Nephron (organoid): ENCODE results near the gene CLCA1.

ENCODE experiments used
- H3K27ac Mint-ChIP-seq, 3 experiments: 2 replicates each; pipeline ENCODE4 v1.8.0; 2020; ENCODE audit warnings: mixed read lengths in 3 of 3, mild to moderate bottlenecking in 2 of 3, moderate library complexity in 1 of 3
- H3K27me3 Mint-ChIP-seq: 2 replicates; pipeline ENCODE4 v1.8.0; 2021; ENCODE audit warnings: low read depth, mild to moderate bottlenecking, moderate library complexity, mixed read lengths
- H3K36me3 Mint-ChIP-seq: 2 replicates; pipeline ENCODE4 v1.8.0; 2020; ENCODE audit warnings: low read depth, mixed read lengths
- H3K4me1 Mint-ChIP-seq: 2 replicates; pipeline ENCODE4 v1.8.0; 2020; ENCODE audit warnings: mixed read lengths
- H3K4me3 Mint-ChIP-seq, 3 experiments: 2 replicates each; pipeline ENCODE4 v1.8.0; 2020; ENCODE audit warnings: mild to moderate bottlenecking in 3 of 3, mixed read lengths in 3 of 3, moderate library complexity in 2 of 3
- H3K9me3 Mint-ChIP-seq: 2 replicates; pipeline ENCODE4 v1.8.0; 2020; ENCODE audit warnings: mixed read lengths
- CTCF ChIP-seq, 3 experiments: fragments of 200-600 bp; sonication (generic); IDR thresholded peaks; one replicate each; pipeline ENCODE4 v1.5.0; 2021; ENCODE audit warnings: antibody characterized with exemption in 3 of 3; ENCODE audit not compliant: unreplicated experiment in 3 of 3

The CLCA1 gene, protein sequence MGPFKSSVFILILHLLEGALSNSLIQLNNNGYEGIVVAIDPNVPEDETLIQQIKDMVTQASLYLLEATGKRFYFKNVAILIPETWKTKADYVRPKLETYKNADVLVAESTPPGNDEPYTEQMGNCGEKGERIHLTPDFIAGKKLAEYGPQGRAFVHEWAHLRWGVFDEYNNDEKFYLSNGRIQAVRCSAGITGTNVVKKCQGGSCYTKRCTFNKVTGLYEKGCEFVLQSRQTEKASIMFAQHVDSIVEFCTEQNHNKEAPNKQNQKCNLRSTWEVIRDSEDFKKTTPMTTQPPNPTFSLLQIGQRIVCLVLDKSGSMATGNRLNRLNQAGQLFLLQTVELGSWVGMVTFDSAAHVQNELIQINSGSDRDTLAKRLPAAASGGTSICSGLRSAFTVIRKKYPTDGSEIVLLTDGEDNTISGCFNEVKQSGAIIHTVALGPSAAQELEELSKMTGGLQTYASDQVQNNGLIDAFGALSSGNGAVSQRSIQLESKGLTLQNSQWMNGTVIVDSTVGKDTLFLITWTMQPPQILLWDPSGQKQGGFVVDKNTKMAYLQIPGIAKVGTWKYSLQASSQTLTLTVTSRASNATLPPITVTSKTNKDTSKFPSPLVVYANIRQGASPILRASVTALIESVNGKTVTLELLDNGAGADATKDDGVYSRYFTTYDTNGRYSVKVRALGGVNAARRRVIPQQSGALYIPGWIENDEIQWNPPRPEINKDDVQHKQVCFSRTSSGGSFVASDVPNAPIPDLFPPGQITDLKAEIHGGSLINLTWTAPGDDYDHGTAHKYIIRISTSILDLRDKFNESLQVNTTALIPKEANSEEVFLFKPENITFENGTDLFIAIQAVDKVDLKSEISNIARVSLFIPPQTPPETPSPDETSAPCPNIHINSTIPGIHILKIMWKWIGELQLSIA

GRCh38 chr1:86468501-86468977, at the start of gene CLCA1:
CLCA1 (plus strand) TSS chr1:86468927; CDS start chr1:86468972, 45 bp downstream.
- H3K36me3 Mint-ChIP-seq = no peaks in the 10 kb centered on the region
- H3K4me1 Mint-ChIP-seq = peaks cover 6% of the 10 kb centered on the region
- H3K27ac Mint-ChIP-seq = no peak within 1 kb of the TSS
- no peaks in the 10 kb centered on the region for H3K9me3 Mint-ChIP-seq
- no peak for TF ChIP-seq CTCF (IDR thresholded peaks at IDR 0.05; ENCODE audit: unreplicated experiment in 3 of 3)
- peaks cover 8% of the 10 kb centered on the region for H3K27me3 Mint-ChIP-seq
- no peak within 1 kb of the TSS for H3K4me3 Mint-ChIP-seq

- H3K9me3 Mint-ChIP-seq = no peaks in the 10 kb centered on the region
- no peak overlapping the region for H3K27ac Mint-ChIP-seq
- H3K4me3 Mint-ChIP-seq = no peak overlapping the region
- peaks cover 3% of the 10 kb centered on the region for H3K27me3 Mint-ChIP-seq
- H3K4me1 Mint-ChIP-seq = no peaks in the 10 kb centered on the region
- H3K36me3 Mint-ChIP-seq = no peaks in the 10 kb centered on the region
- TF ChIP-seq CTCF (IDR thresholded peaks at IDR 0.05; ENCODE audit: unreplicated experiment in 3 of 3) = peak in 2 of 3 experiments; percentile 13
Observed at GRCh38 chr1:86419277-86419903, 49.3 kb upstream of the CLCA1 start.

DNA sequence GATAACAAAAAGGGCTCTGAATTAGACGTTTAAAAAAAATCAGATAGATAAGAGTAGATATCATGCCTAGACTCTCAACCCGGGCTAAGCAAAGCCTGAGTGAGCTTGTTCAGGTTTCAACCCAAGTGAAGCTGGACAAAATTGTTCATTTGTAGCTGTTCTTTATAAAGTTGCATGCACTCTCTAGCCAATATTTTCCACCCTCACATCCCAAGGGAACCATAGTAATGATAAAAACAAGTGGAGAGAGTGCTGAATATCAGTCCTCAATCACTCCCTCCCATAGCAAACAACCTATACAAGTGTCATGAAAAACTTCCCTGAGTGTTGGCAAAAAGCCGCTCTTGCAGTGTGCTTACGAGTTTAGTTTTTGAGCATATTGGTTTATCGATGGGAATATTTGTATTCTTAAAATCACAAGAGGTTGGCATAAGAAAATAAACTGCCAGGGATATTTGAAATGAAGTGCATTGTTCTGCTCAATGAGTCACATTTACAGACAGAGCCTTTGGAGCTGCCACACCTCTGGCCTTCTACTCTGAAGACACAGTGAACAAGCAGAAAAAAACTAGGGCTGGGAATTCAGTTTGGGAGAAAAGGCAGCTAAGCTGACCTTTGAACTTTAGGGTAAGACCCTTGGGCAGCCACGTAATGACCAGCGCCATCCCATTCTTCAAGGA, 47.0 kb upstream of the CLCA1 start:
- H3K4me1 Mint-ChIP-seq = no peaks in the 10 kb centered on the region
- no peak overlapping the region for H3K4me3 Mint-ChIP-seq
- no peak for TF ChIP-seq CTCF (IDR thresholded peaks at IDR 0.05; ENCODE audit: unreplicated experiment in 3 of 3)
- no peak overlapping the region for H3K27ac Mint-ChIP-seq
- no peaks in the 10 kb centered on the region for H3K36me3 Mint-ChIP-seq
- H3K27me3 Mint-ChIP-seq = peaks cover 3% of the 10 kb centered on the region
- H3K9me3 Mint-ChIP-seq = no peaks in the 10 kb centered on the region

GRCh38 chr1:86423473-86423872, 45.3 kb upstream of the CLCA1 start:
- H3K9me3 Mint-ChIP-seq = no peaks in the 10 kb centered on the region
- TF ChIP-seq CTCF (IDR thresholded peaks at IDR 0.05; ENCODE audit: unreplicated experiment in 3 of 3) = no peak
- no peaks in the 10 kb centered on the region for H3K4me1 Mint-ChIP-seq
- no peak overlapping the region for H3K27ac Mint-ChIP-seq
- H3K4me3 Mint-ChIP-seq = no peak overlapping the region
- no peaks in the 10 kb centered on the region for H3K36me3 Mint-ChIP-seq
- H3K27me3 Mint-ChIP-seq = peaks cover 3% of the 10 kb centered on the region

- H3K27ac Mint-ChIP-seq = no peak within 1 kb of the TSS
Observed at GRCh38 chr1:86423873-86424272, 44.9 kb upstream of the CLCA1 start, which contains the start of gene CLCA2. CLCA2 (plus strand) TSS chr1:86424171; CDS start chr1:86424248, 77 bp downstream.

More at GRCh38 chr1:86423873-86424272, 44.9 kb upstream of the CLCA1 start, which contains the start of gene CLCA2:
- peaks cover 3% of the 10 kb centered on the region for H3K27me3 Mint-ChIP-seq
- no peaks in the 10 kb centered on the region for H3K4me1 Mint-ChIP-seq
- no peak for TF ChIP-seq CTCF (IDR thresholded peaks at IDR 0.05; ENCODE audit: unreplicated experiment in 3 of 3)
- H3K9me3 Mint-ChIP-seq = no peaks in the 10 kb centered on the region
- no peaks in the 10 kb centered on the region for H3K36me3 Mint-ChIP-seq
- no peak within 1 kb of the TSS for H3K4me3 Mint-ChIP-seq
